IMR-90 (cell line): ENCODE data around the gene MFNG. TPM values are rescaled to one million over a fixed set of nuclear protein-coding genes. Genes with fewer than 3 reads are reported as not detected.

Source experiments
- ATAC-seq: fragments of 200-7000 bp; cut with Tn5 transposase; 2 replicates; pipeline ENCODE4 v1.9.1; 2020; ENCODE audit warnings: low read depth, mild to moderate bottlenecking, moderate library complexity
- BruUV-seq: library from RNA; stranded (reverse); fragments of 400-500 nt; replicated peaks from 2 replicates; lab custom pipeline; 2021; lab: Mats Ljungman, UMichigan
- CTCF ChIA-PET: fragments of 300-600 bp; formaldehyde crosslinking; extraction: SDS; loops from one replicate; lab custom pipeline; 2021; ENCODE audit warnings: antibody characterized with exemption; lab: Yijun Ruan, JAX
- POLR2A ChIA-PET: fragments of 300-600 bp; sonication (Branson Sonifier 250); formaldehyde crosslinking; loops from one replicate; lab custom pipeline; 2022; ENCODE audit warnings: antibody characterized with exemption; ENCODE audit not compliant: unreplicated experiment; lab: Charles Lee
- DNase-seq: peaks from one replicate; pipeline ENCODE4 v3.0.0; 2013
- H2AFZ ChIP-seq: replicated peaks from 2 replicates; pipeline ENCODE3; 2013; ENCODE audit warnings: low read length, mild to moderate bottlenecking; ENCODE audit not compliant: poor library complexity
- H2AK5ac ChIP-seq: 2 replicates; pipeline ENCODE4 v1.6.1; 2013; ENCODE audit warnings: low read depth, low read length, inconsistent platforms
- H2AK9ac ChIP-seq: replicated peaks from 2 replicates; pipeline ENCODE3; 2013; ENCODE audit warnings: mild to moderate bottlenecking, low read depth, low read length, moderate library complexity; ENCODE audit not compliant: poor library complexity
- H2BK120ac ChIP-seq: 2 replicates; pipeline ENCODE4 v1.6.1; 2013; ENCODE audit warnings: low read depth, low read length, inconsistent platforms
- H2BK15ac ChIP-seq: 3 replicates; pipeline ENCODE4 v1.6.1; 2013; ENCODE audit warnings: low read depth, low read length, inconsistent platforms
- H2BK20ac ChIP-seq: 2 replicates; pipeline ENCODE4 v1.6.1; 2013; ENCODE audit warnings: low read depth, mild to moderate bottlenecking, inconsistent platforms, low read length, moderate library complexity
- H2BK5ac ChIP-seq: 2 replicates; pipeline ENCODE4 v1.6.1; 2013; ENCODE audit warnings: mild to moderate bottlenecking, low read depth, low read length, inconsistent platforms; ENCODE audit not compliant: poor library complexity, severe bottlenecking
- H3K14ac ChIP-seq: replicated peaks from 2 replicates; pipeline ENCODE4 v1.6.1; 2013; ENCODE audit warnings: low read depth, low read length, inconsistent platforms
- H3K18ac ChIP-seq: 2 replicates; pipeline ENCODE4 v1.6.1; 2013; ENCODE audit warnings: low read depth, low read length, control low read depth
- H3K23ac ChIP-seq: 2 replicates; pipeline ENCODE4 v1.6.1; 2013; ENCODE audit warnings: low read depth, low read length, inconsistent platforms
- H3K27ac ChIP-seq: 2 replicates; pipeline ENCODE4 v1.5.1; 2013; ENCODE audit warnings: mild to moderate bottlenecking, control low read depth, low read length; ENCODE audit not compliant: insufficient read depth
- H3K27me3 ChIP-seq: 2 replicates; pipeline ENCODE4 v1.6.1; 2013; ENCODE audit warnings: low read length; ENCODE audit not compliant: control insufficient read depth, insufficient read depth
- H3K36me3 ChIP-seq: 2 replicates; pipeline ENCODE4 v1.6.1; 2013; ENCODE audit warnings: low read length, mixed read lengths; ENCODE audit not compliant: control insufficient read depth, insufficient read depth
- H3K4ac ChIP-seq: 2 replicates; pipeline ENCODE4 v1.6.1; 2013; ENCODE audit warnings: low read depth, low read length, inconsistent platforms
- H3K4me1 ChIP-seq: 2 replicates; pipeline ENCODE4 v1.6.1; 2013; ENCODE audit warnings: low read length, mixed read lengths; ENCODE audit not compliant: control insufficient read depth, insufficient read depth
- H3K4me2 ChIP-seq: 2 replicates; pipeline ENCODE4 v1.6.1; 2013; ENCODE audit warnings: low read depth, mild to moderate bottlenecking, control low read depth, low read length, moderate library complexity
- H3K4me3 ChIP-seq: 2 replicates; pipeline ENCODE4 v1.5.1; 2013; ENCODE audit warnings: low read depth, mild to moderate bottlenecking, control low read depth, low read length, moderate library complexity; ENCODE audit not compliant: insufficient read depth
- H3K56ac ChIP-seq: 2 replicates; pipeline ENCODE4 v1.6.1; 2013; ENCODE audit warnings: low read length, inconsistent platforms; ENCODE audit not compliant: insufficient read depth; ENCODE audit errors: extremely low read depth
- H3K79me1 ChIP-seq, 2 experiments: 2 replicates each; pipeline ENCODE4 v1.6.1; 2013; ENCODE audit warnings: low read length in 2 of 2, inconsistent platforms in 1 of 2, low read depth in 1 of 2
- H3K9ac ChIP-seq: 2 replicates; pipeline ENCODE4 v1.6.1; 2013; ENCODE audit warnings: low read depth, low read length, control low read depth
- H3K9me1 ChIP-seq: 2 replicates; pipeline ENCODE4 v1.6.1; 2013; ENCODE audit warnings: low read length, inconsistent platforms; ENCODE audit not compliant: insufficient read depth
- H3K9me3 ChIP-seq: 2 replicates; pipeline ENCODE4 v1.6.1; 2013; ENCODE audit warnings: low read length; ENCODE audit not compliant: control insufficient read depth, insufficient read depth
- H4K20me1 ChIP-seq: 2 replicates; pipeline ENCODE4 v1.6.1; 2013; ENCODE audit warnings: low read length, inconsistent platforms; ENCODE audit not compliant: insufficient read depth
- H4K5ac ChIP-seq: 2 replicates; pipeline ENCODE4 v1.6.1; 2013; ENCODE audit warnings: mild to moderate bottlenecking, low read depth, low read length, control low read depth
- H4K8ac ChIP-seq, 2 experiments: 2 replicates each; pipeline ENCODE4 v1.6.1; 2013; ENCODE audit warnings: low read depth in 2 of 2, low read length in 2 of 2, control low read depth in 1 of 2, inconsistent platforms in 1 of 2
- H4K91ac ChIP-seq: 2 replicates; pipeline ENCODE4 v1.6.1; 2013; ENCODE audit warnings: low read depth, low read length, inconsistent platforms; ENCODE audit not compliant: insufficient read depth
- BHLHE40 ChIP-seq: fragments of 150-350 bp; IDR thresholded peaks from 2 replicates; pipeline ENCODE4 v1.6.1; 2016; ENCODE audit warnings: mild to moderate bottlenecking, low read depth, low read length
- ELK1 ChIP-seq: fragments of 150-350 bp; IDR thresholded peaks from 2 replicates; pipeline ENCODE4 v1.6.1; 2016; ENCODE audit warnings: low read depth, mild to moderate bottlenecking, low read length, moderate library complexity, borderline replicate concordance
- MAZ ChIP-seq: IDR thresholded peaks from 2 replicates; pipeline ENCODE4 v1.6.1; 2012; ENCODE audit warnings: low read depth, mild to moderate bottlenecking, low read length, improper control_type of control experiment, moderate library complexity, borderline replicate concordance
- MXI1 ChIP-seq: IDR thresholded peaks from 2 replicates; pipeline ENCODE4 v1.6.1; 2012; ENCODE audit warnings: low read depth, mild to moderate bottlenecking, low read length, moderate library complexity, borderline replicate concordance
- RAD21 ChIP-seq: IDR thresholded peaks from 2 replicates; pipeline ENCODE4 v1.6.1; 2012; ENCODE audit warnings: low read length, improper control_type of control experiment
- RFX5 ChIP-seq: IDR thresholded peaks from 2 replicates; pipeline ENCODE4 v1.8.0; 2012; ENCODE audit warnings: low read depth, mild to moderate bottlenecking, low read length, moderate library complexity
- SMC3 ChIP-seq: fragments of 150-350 bp; IDR thresholded peaks from 2 replicates; pipeline ENCODE4 v1.6.1; 2016; ENCODE audit warnings: low read depth, mild to moderate bottlenecking, antibody characterized with exemption, low read length, moderate library complexity
- WGBS, 2 experiments: methylation state at CpG; one replicate each; pipeline versions ENCODE4 v1.1.5 to v1.1.7; 2013; ENCODE audit warnings: missing lambda C conversion rate in 2 of 2; ENCODE audit not compliant: insufficient read length in 1 of 2; ENCODE audit errors: extremely low coverage in 2 of 2; 5-methylcytosine and 5-hydroxymethylcytosine counted together
- dilution Hi-C: fragments of 300-500 bp; cut with HindIII; formaldehyde crosslinking; loops from one replicate; pipeline ENCODE4 v1.14.3; 2018; ENCODE audit warnings: low sequenced_read_pairs; ENCODE audit not compliant: unreplicated experiment
- in situ Hi-C: fragments of 300-500 bp; cut with MboI; formaldehyde crosslinking; loops from 3 replicates; pipeline ENCODE4 v1.14.3; 2019; ENCODE audit warnings: low sequenced_read_pairs, inconsistent platforms, mixed read lengths
- intact Hi-C: fragments of 100-400 bp; cut with micrococcal nuclease; formaldehyde crosslinking; loops from 2 replicates; pipeline ENCODE4 v1.10.0; 2022
- polyA plus RNA-seq, 3 experiments: library from polyadenylated mRNA; depleted of rRNA; stranded (reverse); fragments of >200 nt; gene quantifications; 2 replicates each; pipeline ENCODE4 v1.2.3, GENCODE V29; 2012; ENCODE audit warnings: low replicate concordance in 1 of 3
- total RNA-seq: library from RNA; depleted of rRNA; stranded (reverse); fragments of >200 nt; gene quantifications from 2 replicates; pipeline ENCODE4 v1.2.3, GENCODE V29; 2012

MFNG gene
- total and polyA plus RNA-seq, 2 of the 4 experiments (the other 2 are of a cell fraction) = 0.15 TPM; not detected in 1

DNA sequence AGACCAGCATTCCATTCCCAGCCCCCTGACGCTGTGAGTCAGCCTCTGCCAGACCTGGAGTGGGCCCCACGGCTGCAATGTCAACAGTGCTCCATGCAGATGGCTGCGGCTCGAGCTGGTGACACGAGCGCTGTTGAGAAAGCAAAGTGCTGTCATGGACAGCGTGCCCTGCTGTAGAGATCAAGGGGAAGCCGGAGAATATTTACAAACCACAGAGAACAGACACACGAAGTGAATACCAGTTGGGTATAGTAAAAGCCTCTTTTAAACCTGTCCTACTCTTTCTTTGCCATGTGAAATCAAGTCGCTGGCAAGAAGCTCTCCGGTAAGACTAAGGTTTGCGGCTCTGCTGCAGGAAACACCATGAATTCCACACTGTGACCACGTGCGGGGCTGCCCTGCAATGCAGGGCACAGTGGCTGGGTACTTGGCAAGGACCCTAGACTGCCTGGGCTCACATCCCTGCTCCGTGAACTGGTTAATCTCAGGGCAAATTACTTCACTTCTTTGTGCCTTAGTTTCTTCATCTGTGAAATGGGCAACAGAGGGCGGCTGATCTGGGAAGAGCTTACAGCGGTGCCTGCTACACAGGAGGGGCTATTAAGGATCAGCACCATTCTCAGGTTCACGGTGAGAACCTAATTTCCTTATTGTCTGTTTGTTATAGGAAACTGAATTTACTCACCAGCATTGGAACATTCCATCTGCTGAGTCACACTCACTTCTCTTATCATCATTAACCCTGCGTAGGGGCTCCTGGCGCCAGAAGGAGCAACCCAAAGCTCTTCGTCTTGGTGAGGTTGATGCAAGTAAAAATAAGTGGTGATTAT, 31.1 kb downstream of the MFNG start (continued):
- no peak for TF ChIP-seq RAD21
- peak; percentile 92 for TF ChIP-seq MXI1
- no peak for TF ChIP-seq RFX5
- TF ChIP-seq SMC3 = peak; percentile 31; the same call in 1 of the 2 replicates
- TF ChIP-seq MAZ = peak; percentile 31; the same call in 1 of the 2 replicates

GRCh38 chr22:37453696-37454095, 32.5 kb downstream of the MFNG start:
- Histone ChIP-seq H2AK5ac (peak overlapping the region; percentile 89), H3K9ac (no peak overlapping the region), H4K91ac (peak overlapping the region; percentile 91), H3K9me1 (peaks cover 14% of the 10 kb centered on the region), H4K20me1 (no peaks in the 10 kb centered on the region), H3K27ac (no peak overlapping the region; the same call in 1 of the 2 replicates), H3K4me1 (peaks cover 17% of the 10 kb centered on the region), H3K18ac (no peak overlapping the region; the same call in 1 of the 2 replicates), H2BK20ac (peak overlapping the region; percentile 88), H2AFZ (peak overlapping the region; percentile 27), H4K8ac (peak overlapping the region; percentile 46 to 80; a peak in 3 of 4 replicates), H3K4me3 (no peak overlapping the region), H3K4ac (peak overlapping the region; percentile 87), H3K79me1 (peaks cover 0 to 3% of the 10 kb centered on the region in 2 experiments; a peak in 1 of 4 replicates), H2BK120ac (peak overlapping the region; percentile 89), H3K36me3 (no peaks in the 10 kb centered on the region), H3K56ac (no peak overlapping the region), H3K14ac (peak overlapping the region; percentile 80; the same call in 1 of the 2 replicates), H3K27me3 (peaks cover 4% of the 10 kb centered on the region; the same call in 1 of the 2 replicates), H2AK9ac (no peak overlapping the region), H3K9me3 (no peaks in the 10 kb centered on the region), H3K23ac (no peak overlapping the region), H4K5ac (no peak overlapping the region), H3K4me2 (no peak overlapping the region), H2BK5ac (peak overlapping the region; percentile 85), H2BK15ac (peak overlapping the region; percentile 49; the same call in 1 of the 3 replicates)
- in situ Hi-C loops = no loop called here
- DNase-seq (no peak), ATAC-seq (no peak)
- intact Hi-C loops = no loop called here
- no TSS peak for BruUV-seq
- 100% methylated on average over 4 of the region's 7 CpGs; no CpG with 5 or more reads in 1 of the 2 experiments for WGBS, 2 experiments
- no peak for TF ChIP-seq ELK1
- no peak for TF ChIP-seq SMC3
- TF ChIP-seq MAZ = no peak
- TF ChIP-seq BHLHE40 = no peak
- dilution Hi-C loops = no loop called here
- POLR2A ChIA-PET = no interaction called here
- CTCF ChIA-PET = no interaction called here
